Natural killer cell (primary cell): Measurements from ENCODE around the gene NAGLU. TPM values are rescaled to one million over a fixed set of nuclear protein-coding genes. Genes with fewer than 3 reads are reported as not detected.
"Not testable (repeated sequence)": the region's sequence is repeated elsewhere in the genome, so short reads cannot be mapped to it uniquely, and the experiment has no call there.

Experiments
- ATAC-seq, 3 donors: fragments of 150-1000 bp in 2 of 3; fragments of 200-7000 bp in 1 of 3; cut with Tn5 transposase; 1 replicate in 1 of 3; 2 replicates in 2 of 3; pipeline ENCODE4 v1.10.0; 2021; ENCODE audit warnings: mild to moderate bottlenecking in 2 of 3, moderate library complexity in 2 of 3
- DNase-seq, 2 donors: peaks; one replicate each; pipeline versions ENCODE4 v3.0.0 to v3.0.0-alpha.2; 2013 to 2021; ENCODE audit warnings: mixed read lengths in 1 of 2
- H3K27ac ChIP-seq: one replicate; pipeline ENCODE4 v1.5.1; 2013; ENCODE audit warnings: mild to moderate bottlenecking, low read length
- H3K27me3 ChIP-seq: one replicate; pipeline ENCODE4 v1.6.1; 2013; ENCODE audit warnings: low read length; ENCODE audit not compliant: control insufficient read depth, insufficient read depth
- H3K36me3 ChIP-seq: one replicate; pipeline ENCODE4 v1.6.1; 2013; ENCODE audit warnings: low read length; ENCODE audit not compliant: control insufficient read depth, insufficient read depth
- H3K4me1 ChIP-seq: one replicate; pipeline ENCODE4 v1.6.1; 2013; ENCODE audit warnings: low read length; ENCODE audit not compliant: control insufficient read depth, insufficient read depth
- H3K4me3 ChIP-seq: one replicate; pipeline ENCODE4 v1.5.1; 2013; ENCODE audit warnings: low read length
- H3K9me3 ChIP-seq: one replicate; pipeline ENCODE4 v1.6.1; 2013; ENCODE audit warnings: low read length; ENCODE audit not compliant: control insufficient read depth, insufficient read depth
- H3K27ac Mint-ChIP-seq, 2 donors: one replicate each; pipeline ENCODE4 v1.8.0; 2022; ENCODE audit warnings: mild to moderate bottlenecking in 2 of 2, mixed read lengths in 2 of 2, moderate library complexity in 1 of 2
- H3K27me3 Mint-ChIP-seq, 2 donors: one replicate each; pipeline ENCODE4 v1.8.0; 2022; ENCODE audit warnings: low read depth in 2 of 2, mixed read lengths in 2 of 2
- H3K36me3 Mint-ChIP-seq: one replicate; pipeline ENCODE4 v1.8.0; 2022; ENCODE audit warnings: mixed read lengths
- H3K4me1 Mint-ChIP-seq, 2 donors: one replicate each; pipeline ENCODE4 v1.8.0; 2022; ENCODE audit warnings: mixed read lengths in 2 of 2
- H3K4me3 Mint-ChIP-seq: one replicate; pipeline ENCODE4 v1.8.0; 2022; ENCODE audit warnings: mild to moderate bottlenecking, moderate library complexity, mixed read lengths
- H3K9me3 Mint-ChIP-seq, 2 donors: one replicate each; pipeline ENCODE4 v1.8.0; 2022; ENCODE audit warnings: mixed read lengths in 2 of 2
- WGBS: methylation state at CpG from one replicate; pipeline ENCODE4 v1.1.7; 2013; ENCODE audit warnings: missing lambda C conversion rate; ENCODE audit not compliant: insufficient coverage; 5-methylcytosine and 5-hydroxymethylcytosine counted together
- intact Hi-C: fragments of 100-400 bp; cut with micrococcal nuclease; formaldehyde crosslinking; loops from one replicate; pipeline ENCODE4 v1.14.2; 2022
- total RNA-seq, 4 donors: library from RNA; stranded (reverse); fragments of 120-200 nt in 1 of 4; gene quantifications; one replicate each; pipeline versions ENCODE4 v1.2.3 to v1.2.4, GENCODE V29; 2013 to 2022
- TF ChIP-seq, protein P1 (sequence below): fragments of 200-600 bp; IDR thresholded peaks from one replicate; pipeline ENCODE4 v1.8.0; 2022; ENCODE audit warnings: antibody characterized with exemption

NAGLU gene
- total RNA-seq, 3 donors from 2014 or later (not counting 1 experiment from before 2014, with no cell fraction given) = 34.8 to 44.3 (median 36.4) TPM

- Mint-ChIP-seq H3K36me3 (no peaks in the 10 kb centered on the region), H3K27ac (no peak overlapping the region), H3K9me3 (no peaks in the 10 kb centered on the region), H3K4me3 (peak overlapping the region; percentile 68), H3K4me1 (peaks cover 14 to 38% of the 10 kb centered on the region in 2 donors), H3K27me3 (no peaks in the 10 kb centered on the region)
- whole genome bisulfite sequencing = 98% methylated on average over 14 of the region's 14 CpGs
- TF ChIP-seq, protein P1, sequence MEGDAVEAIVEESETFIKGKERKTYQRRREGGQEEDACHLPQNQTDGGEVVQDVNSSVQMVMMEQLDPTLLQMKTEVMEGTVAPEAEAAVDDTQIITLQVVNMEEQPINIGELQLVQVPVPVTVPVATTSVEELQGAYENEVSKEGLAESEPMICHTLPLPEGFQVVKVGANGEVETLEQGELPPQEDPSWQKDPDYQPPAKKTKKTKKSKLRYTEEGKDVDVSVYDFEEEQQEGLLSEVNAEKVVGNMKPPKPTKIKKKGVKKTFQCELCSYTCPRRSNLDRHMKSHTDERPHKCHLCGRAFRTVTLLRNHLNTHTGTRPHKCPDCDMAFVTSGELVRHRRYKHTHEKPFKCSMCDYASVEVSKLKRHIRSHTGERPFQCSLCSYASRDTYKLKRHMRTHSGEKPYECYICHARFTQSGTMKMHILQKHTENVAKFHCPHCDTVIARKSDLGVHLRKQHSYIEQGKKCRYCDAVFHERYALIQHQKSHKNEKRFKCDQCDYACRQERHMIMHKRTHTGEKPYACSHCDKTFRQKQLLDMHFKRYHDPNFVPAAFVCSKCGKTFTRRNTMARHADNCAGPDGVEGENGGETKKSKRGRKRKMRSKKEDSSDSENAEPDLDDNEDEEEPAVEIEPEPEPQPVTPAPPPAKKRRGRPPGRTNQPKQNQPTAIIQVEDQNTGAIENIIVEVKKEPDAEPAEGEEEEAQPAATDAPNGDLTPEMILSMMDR = no peak
- intact Hi-C loops = no loop called here
- ATAC-seq (no peak), DNase-seq (no peak)
- Histone ChIP-seq H3K27me3 (no peaks in the 10 kb centered on the region), H3K9me3 (no peaks in the 10 kb centered on the region), H3K4me1 (peaks cover 29% of the 10 kb centered on the region), H3K36me3 (peaks cover 20% of the 10 kb centered on the region), H3K4me3 (no peak overlapping the region), H3K27ac (no peak overlapping the region)
These were observed 2.4 kb downstream of the NAGLU start for GRCh38 chr17:42538482-42538881.

DNA sequence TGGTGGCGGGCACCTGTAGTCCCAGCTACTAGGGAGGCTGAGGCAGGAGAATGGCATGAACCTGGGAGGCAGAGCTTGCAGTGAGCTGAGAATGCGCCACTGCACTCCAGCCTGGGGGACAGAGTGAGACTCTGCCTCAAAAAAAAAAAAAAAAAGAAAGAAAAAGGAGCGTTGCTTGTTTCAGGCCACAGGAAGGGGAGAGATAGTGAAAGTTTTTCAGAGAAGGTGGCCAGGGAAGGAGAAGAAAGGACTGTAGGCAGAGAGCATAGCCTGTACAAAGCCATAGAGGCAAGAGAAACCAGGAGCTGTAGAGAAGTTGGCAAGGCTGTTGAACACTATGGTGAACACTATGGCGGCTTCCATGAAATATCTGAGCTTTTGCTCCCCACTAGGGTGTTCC is 4.5 kb downstream of the NAGLU start:
- intact Hi-C loops, H3K9me3 ChIP-seq, H3K27me3 ChIP-seq, H3K4me3 ChIP-seq, ATAC-seq, DNase-seq, H3K36me3 Mint-ChIP-seq, H3K27me3 Mint-ChIP-seq, H3K27ac Mint-ChIP-seq, H3K27ac ChIP-seq, H3K9me3 Mint-ChIP-seq, H3K4me3 Mint-ChIP-seq: not testable (repeated sequence)
- Histone ChIP-seq H3K36me3 (peaks cover 22% of the 10 kb centered on the region), H3K4me1 (peaks cover 24% of the 10 kb centered on the region)
- H3K4me1 Mint-ChIP-seq = peaks cover 10 to 32% of the 10 kb centered on the region in 2 donors
- WGBS = 91% methylated on average over 4 of the region's 4 CpGs

DNA sequence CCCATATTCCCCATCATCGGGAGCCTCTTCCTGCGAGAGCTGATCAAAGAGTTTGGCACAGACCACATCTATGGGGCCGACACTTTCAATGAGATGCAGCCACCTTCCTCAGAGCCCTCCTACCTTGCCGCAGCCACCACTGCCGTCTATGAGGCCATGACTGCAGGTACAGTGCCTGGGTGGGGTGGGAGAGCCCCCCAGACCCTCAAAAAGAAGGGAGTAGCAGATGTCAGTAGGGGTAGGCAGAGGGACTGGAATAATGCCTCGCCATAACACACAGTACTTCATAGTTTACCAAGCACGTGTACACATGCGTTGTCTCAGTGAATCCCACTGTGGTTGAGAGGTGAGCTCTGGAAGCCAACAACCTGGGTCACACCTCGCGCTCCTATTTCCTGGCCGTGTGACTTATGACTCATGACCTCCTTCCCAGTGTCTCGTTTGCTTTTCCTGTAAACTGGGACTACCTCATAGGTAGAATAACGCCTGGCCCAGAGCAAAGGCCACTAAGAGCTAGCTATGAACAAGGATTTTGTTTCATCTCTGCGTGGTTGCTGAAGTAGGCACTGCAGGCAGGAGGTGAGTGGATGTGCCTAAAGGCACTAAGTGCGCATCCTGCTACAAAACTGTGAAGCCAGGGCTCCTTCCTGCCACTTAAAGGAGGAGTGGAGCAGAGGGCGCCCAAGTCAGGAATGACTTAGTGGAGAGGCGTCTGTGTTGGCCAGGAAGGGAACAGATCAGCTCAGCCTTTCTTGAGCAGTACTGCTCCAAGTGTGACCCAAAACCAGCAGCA is 5.2 kb downstream of the NAGLU start:
- no peak for ATAC-seq
- H3K4me1 ChIP-seq = peaks cover 20% of the 10 kb centered on the region
- no peaks in the 10 kb centered on the region for H3K9me3 ChIP-seq
- 75% methylated on average over 17 of the region's 17 CpGs for WGBS
- H3K4me1 Mint-ChIP-seq = peaks cover 6 to 27% of the 10 kb centered on the region in 2 donors
- H3K36me3 Mint-ChIP-seq = no peaks in the 10 kb centered on the region
- TF ChIP-seq, protein P1 = no peak
- H3K27ac ChIP-seq = no peak overlapping the region
- DNase-seq = peak in 1 of 2 donors; percentile 53
- H3K27ac Mint-ChIP-seq = no peak overlapping the region
- no peak overlapping the region for H3K4me3 ChIP-seq
- peaks cover 22% of the 10 kb centered on the region for H3K36me3 ChIP-seq
- no peaks in the 10 kb centered on the region for H3K27me3 ChIP-seq
- H3K9me3 Mint-ChIP-seq = no peaks in the 10 kb centered on the region
- no peak overlapping the region for H3K4me3 Mint-ChIP-seq
- intact Hi-C loops = no loop called here
- no peaks in the 10 kb centered on the region for H3K27me3 Mint-ChIP-seq

DNA sequence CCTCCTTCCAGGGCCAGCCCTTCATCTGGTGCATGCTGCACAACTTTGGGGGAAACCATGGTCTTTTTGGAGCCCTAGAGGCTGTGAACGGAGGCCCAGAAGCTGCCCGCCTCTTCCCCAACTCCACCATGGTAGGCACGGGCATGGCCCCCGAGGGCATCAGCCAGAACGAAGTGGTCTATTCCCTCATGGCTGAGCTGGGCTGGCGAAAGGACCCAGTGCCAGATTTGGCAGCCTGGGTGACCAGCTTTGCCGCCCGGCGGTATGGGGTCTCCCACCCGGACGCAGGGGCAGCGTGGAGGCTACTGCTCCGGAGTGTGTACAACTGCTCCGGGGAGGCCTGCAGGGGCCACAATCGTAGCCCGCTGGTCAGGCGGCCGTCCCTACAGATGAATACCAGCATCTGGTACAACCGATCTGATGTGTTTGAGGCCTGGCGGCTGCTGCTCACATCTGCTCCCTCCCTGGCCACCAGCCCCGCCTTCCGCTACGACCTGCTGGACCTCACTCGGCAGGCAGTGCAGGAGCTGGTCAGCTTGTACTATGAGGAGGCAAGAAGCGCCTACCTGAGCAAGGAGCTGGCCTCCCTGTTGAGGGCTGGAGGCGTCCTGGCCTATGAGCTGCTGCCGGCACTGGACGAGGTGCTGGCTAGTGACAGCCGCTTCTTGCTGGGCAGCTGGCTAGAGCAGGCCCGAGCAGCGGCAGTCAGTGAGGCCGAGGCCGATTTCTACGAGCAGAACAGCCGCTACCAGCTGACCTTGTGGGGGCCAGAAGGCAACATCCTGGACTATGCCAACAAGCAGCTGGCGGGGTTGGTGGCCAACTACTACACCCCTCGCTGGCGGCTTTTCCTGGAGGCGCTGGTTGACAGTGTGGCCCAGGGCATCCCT is 7.4 kb downstream of the NAGLU start:
- Mint-ChIP-seq H3K36me3 (no peaks in the 10 kb centered on the region), H3K4me1 (peaks cover 0 to 13% of the 10 kb centered on the region in 2 donors), H3K27me3 (no peaks in the 10 kb centered on the region), H3K4me3 (no peak overlapping the region), H3K27ac (no peak overlapping the region), H3K9me3 (no peaks in the 10 kb centered on the region)
- Histone ChIP-seq H3K9me3 (no peaks in the 10 kb centered on the region), H3K4me3 (no peak overlapping the region), H3K27ac (no peak overlapping the region), H3K4me1 (peaks cover 12% of the 10 kb centered on the region), H3K27me3 (no peaks in the 10 kb centered on the region), H3K36me3 (peaks cover 22% of the 10 kb centered on the region)
- intact Hi-C loops = no loop called here
- 97% methylated on average over 39 of the region's 39 CpGs for WGBS
- TF ChIP-seq, protein P1 = no peak
- no peak for ATAC-seq
- DNase-seq = no peak
